Measurements from ENCODE around the gene OCA2.

The OCA2 gene

GRCh38 chr15:28068930-28069329 is 30.2 kb downstream of the OCA2 start:
- DNase-seq = no peak

GRCh38 chr15:28066231-28066630 is 32.9 kb downstream of the OCA2 start:
- no peak for DNase-seq

GRCh38 chr15:28060005-28060404 is 39.1 kb downstream of the OCA2 start:
- DNase-seq = no peak

DNA sequence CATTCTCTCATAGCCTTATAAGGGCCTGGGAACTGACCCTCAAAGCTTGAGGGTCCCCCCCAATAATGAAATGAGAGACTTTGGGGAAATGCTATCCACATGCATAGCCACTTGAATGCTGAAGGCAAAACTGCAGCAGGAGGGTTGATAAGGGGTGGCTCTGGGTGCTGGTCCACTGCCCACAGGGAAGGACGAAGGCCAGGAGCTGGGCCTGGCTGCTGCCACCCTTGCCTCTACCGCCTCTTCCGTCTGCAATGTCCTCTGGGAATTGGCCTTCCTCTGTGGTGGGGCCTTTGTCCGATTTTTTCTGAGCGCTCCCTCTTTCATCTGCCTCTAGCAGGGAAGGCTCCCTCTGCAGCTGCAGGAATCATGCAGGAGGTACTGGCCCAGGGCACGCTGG is 41.0 kb downstream of the OCA2 start:
- no peak for DNase-seq

- DNase-seq = no peak
These were observed 47.0 kb downstream of the OCA2 start for GRCh38 chr15:28051955-28052633.

DNA sequence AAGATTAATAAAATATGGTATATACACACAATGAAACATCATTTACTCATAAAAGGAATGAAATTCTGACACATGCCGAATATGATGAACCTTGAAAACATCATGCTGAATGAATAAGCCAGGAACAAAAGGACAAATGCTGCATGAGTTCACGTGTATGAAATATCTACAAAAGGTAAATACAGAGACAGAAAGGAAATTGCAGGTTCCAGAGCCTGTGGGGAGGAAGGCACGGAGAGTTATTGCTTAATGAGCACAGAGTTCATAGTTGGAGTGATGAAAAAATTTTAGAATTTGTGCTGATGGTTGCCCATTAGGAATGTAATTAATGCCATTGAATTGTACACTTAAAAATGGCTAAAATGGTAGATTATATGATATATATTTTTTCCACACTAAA is 49.5 kb downstream of the OCA2 start:
- DNase-seq = no peak

- no peak for DNase-seq
These were observed 51.8 kb downstream of the OCA2 start for GRCh38 chr15:28047277-28047676.

DNA sequence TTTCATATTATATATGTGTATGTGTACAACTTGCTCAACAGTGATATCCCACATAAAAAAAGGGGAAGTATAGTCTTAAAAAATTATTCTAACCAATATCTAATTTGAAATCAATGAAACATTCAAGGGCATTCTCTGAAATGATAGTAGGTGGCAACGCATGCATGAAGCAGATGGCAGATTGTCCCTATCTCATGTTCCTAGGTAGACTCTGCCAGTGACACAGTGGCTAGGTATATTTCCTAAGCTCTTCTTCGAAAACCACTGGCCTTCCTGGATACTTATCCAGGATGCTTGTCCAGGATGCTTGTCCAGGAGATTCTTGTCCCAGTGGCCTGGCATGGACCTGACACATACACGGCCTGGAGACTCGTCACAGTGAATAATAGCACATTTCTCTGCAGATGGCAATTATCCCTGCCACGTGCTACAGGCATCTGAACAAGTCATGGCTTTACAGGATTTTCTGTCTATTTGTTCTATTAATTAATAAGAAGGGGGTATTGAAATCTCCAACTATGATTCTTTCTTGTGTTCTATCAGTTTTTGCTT is 54.9 kb downstream of the OCA2 start:
- no peak for DNase-seq

DNA sequence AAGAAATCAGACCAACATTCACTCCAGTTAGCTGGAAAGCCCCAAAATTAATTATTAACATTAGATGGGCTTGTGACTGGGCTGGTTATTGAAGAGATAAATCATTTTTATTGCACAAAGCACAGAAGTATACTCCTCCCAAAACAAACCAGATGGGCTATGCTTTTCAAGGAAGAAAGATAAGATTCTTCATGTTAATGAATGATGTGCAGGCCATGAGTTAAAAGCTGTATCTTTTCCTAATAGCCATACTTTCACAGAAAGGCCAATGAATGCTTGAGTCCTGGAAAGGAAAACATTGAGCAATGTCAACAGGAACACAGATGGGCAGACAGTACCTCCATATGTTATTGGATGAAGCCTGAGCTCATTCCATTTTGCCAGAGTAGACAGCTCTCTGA is 55.4 kb downstream of the OCA2 start:
- DNase-seq = no peak

GRCh38 chr15:28037969-28038590 is 61.0 kb downstream of the OCA2 start:
- no peak for DNase-seq

- no peak for DNase-seq
These were observed 65.7 kb downstream of the OCA2 start for GRCh38 chr15:28033443-28033842.

DNA sequence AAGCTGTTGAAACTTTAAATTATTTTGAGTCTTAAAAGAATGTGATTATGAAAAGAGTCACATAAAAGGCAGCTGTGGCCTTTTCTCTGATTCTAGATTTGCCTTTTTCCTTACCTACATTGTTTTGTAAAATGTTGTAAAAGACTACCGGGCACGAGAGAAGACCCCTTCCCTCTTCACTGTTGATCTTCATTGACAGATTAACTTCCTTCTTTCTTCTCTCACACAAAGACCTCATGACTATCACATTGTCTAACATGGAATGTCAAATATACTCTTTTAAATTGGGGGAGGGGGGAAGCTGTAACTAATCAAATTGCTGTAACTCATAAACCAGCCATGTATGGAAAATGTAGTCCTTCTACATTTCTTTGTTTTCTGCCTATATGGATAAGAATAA is 68.3 kb downstream of the OCA2 start:
- DNase-seq = no peak

- DNase-seq = no peak
These were observed 71.4 kb downstream of the OCA2 start for GRCh38 chr15:28027714-28028076.

DNA sequence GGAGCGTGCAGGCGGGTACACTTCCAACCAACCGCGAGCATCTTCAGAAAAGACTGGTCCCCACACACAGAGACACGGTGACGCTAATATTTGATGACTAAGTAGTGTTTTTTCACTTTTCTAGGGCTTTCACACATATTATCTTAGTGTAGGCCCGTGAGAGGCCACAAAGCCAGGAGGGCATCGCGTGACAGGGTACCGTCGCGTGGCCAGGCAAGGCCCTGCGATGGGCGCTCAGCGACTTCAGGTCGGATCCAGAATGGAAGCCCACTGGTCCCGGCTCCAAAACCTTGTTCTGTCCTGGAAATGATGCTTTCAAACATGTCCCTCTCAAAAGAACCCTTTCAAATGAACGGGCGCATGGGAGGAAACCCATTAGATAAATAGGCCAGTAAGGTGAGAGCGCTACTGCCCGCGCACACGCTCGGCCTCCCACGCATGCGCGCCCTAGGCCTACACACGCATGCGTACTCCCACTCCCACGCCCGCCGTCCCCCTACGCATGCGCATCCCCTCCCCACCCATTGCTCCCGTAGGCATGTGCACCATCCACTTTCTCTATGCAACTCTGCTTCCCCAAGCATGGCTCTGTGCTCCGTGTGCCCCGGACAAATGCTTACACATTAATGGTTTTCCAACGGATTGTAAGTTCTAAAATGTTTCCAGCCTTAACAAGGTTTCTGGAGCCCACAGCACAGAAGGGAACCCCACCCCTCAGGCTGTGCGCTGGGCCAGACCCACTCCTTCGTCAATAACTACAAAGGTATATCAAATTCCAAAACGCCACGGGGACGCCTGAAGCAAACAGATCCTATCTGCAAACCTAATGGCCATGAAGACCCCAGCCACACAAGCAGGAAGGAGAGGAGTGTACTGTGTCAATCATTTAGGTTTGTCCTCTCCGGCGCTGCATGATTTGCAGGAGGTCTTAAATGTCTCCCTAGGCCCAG is 72.1 kb downstream of the OCA2 start:
- no peak for DNase-seq

DNA sequence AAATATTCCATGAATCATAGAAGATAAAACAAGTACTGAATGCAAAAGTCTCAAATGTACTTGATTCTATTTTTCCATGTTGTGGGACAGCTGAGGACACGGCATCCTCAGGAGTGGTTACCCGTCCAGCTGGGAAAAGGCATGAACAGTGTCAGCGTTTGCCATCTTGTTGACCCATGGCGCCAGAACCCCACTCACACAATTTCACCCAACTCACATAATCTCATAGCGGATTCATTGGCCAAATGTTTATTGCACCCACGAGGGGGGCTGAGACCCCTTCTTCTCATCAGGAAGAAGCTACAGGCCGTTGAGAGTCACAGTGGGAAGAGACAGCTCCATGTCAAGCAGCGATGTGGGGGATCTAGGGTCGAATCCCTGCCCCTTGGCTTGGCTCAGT is 72.9 kb downstream of the OCA2 start:
- no peak for DNase-seq

GRCh38 chr15:28025413-28025812 is 73.7 kb downstream of the OCA2 start:
- no peak for DNase-seq

DNA sequence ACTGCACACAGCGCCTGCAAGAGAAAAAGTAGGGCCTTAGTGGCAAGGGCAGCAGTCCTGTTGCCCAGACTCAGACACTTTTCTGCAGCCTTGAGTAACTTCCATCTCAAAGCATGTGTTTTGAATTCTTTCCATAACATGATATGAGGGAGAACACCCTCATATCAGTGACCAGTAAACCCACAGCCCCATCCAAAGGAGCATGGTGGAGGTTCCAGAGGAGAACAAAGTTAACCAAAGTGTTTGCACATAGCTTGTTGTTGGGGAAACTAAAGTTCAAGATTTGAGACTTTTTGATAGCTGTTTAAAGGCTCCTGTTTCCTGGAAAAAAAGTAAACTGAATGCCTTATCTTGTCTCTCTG is 74.2 kb downstream of the OCA2 start:
- no peak for DNase-seq

DNA sequence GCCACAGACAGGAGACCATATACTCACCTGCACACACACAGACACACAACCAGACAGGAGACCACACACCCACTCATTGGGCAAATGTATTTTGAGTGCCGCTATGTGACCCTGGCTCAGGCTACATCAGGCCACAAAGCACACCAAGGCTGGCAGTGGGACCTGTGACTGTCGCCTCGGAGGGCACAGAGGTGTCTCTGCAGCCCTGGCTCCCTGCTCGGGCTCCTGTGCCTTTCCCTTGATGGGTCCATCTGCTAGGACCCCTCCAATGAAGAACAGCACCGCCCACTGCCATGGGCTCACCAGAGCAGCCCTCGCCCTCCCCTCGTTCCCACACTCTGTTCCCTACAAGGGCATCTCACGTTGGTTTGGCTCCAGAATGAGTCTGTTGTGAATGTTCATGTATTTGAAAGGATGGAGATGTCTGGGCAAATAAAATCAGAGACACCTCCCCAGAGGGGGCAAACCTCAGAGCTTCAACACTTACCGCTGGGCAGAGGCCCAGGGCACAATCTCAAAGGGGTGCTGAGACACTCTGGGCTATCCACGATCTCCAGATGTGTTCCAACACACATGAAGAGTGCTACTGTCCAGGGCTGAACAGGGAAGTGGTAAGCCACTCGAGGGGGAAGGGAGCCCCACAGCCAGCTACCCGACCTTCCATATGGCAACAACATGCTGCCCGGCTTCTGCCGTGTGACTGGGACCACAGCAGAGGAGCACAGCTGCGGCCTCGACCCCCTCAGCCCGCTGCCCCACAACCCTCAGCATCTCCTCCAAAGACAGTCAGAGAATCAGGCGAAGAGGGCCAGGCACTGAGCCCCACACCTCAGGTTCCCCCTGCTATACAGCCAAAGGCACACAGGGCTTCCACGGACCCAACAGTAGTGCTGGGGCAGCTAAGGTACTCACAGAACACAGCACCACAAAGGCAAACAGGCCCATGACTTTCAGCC is 74.9 kb downstream of the OCA2 start:
- DNase-seq = no peak

- DNase-seq = no peak
These were observed 75.7 kb downstream of the OCA2 start for GRCh38 chr15:28023422-28023821.

DNA sequence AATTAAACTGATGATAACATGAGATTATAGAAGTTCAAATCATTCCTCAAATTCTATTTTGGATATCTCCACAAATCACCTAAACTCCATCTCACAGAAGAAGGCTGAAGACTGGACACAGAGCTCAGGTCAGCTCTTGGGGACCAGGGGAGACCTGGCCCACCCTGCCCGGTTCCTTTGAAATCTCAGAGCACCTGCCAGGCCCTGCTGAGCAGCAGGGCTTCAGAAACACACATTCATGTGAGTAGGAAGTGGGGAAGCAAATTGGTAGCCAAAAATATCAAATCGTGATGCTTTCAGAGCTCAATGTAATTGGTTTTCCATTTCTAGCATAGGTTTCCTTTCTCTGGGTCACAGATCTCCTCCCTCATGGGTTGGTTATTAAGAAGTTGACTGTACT is 76.2 kb downstream of the OCA2 start:
- no peak for DNase-seq

- no peak for DNase-seq
These were observed 76.9 kb downstream of the OCA2 start for GRCh38 chr15:28022181-28022580.

DNA sequence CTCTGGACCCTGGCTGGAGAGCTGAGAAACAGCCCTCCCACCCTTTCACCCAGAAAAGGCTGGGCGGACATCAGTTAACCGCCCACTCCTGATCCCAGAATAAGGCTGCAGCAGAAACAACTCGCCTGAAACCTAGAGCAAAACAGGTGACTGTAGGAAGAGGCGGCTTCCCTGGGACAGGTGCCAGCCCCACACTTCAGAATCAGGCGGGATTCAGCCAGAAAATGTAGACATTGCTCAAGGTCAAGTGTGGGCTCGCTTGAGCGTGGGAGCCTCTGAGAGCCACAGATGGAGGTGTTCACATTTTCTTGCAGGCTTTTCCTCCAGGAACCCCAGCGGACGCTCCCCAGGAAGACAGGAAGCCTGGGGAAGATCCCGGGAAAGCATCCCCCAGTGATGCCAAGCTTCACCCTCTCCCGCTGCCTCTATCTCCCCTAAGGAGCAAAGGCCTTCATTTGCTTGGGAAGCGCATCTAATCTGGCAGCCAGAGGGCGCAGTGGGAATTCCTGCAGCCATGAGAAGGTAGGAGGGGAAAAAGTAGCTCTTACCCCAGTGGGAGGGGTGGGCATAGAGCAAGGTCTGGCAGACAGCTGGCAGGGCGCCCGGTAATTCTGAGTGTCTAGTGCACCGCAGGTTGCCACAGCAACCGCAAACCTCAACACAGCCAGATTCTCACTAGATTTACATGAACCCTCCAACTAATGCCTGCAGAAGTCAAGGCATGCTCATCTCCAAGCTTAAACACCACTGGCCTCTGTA is 77.7 kb downstream of the OCA2 start:
- DNase-seq = no peak
